ENCODE results near the gene CRIP2. TPM values are rescaled to one million over a fixed set of nuclear protein-coding genes. Genes with fewer than 3 reads are reported as not detected.

Gene CRIP2
- total and polyA plus RNA-seq, 2 of the 13 experiments (the other 11 are each of a cell fraction or from before 2014, with no cell fraction given): 31.6 to 37.9 TPM

DNA sequence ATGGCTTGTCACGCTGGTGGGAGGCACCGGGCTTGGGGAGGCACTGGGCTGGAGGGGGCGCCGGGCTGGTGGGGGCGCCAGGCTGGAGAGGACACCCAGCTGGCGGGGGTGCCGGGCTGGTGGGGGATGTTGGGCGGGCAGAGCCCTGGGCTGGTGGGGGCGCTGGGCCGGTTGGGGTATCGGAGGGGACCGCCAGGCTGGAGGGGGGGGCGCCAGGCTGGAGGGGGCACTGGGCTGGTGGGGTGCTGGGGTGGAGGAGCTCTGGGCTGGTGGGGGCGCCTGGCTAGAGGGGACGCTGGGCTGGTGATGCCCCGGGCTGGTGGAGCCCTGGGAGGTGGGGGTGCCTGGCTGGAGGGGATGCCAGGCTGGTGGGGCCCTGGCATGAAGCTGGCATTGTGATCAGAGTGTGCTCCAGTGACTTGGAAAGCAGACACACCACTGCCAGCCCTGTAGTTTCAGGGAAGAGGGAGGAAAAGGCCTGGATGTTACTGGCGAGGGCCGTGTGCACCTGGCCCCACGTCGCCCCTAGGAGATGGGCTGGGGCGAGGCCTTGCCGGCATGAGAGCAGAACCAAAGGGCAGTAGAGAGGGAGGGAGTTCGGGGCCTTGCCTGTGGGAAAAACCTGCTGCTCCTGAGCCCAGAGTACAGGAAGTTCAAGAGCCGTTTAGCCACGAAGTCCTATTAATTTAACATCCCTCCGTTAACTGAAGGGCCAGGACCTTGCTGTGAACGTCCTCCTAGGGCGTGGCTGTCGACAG lies 29.5 kb downstream of the CRIP2 start (continued):
- TF ChIP-seq ISL2 (CRISPR knock-in tag; IDR thresholded peaks at IDR 0.05) (no peak), ZKSCAN8 (CRISPR knock-in tag; IDR thresholded peaks at IDR 0.05; ENCODE audit: borderline replicate concordance) (no peak), ZNF441 (CRISPR knock-in tag; IDR thresholded peaks at IDR 0.05; ENCODE audit: borderline replicate concordance) (0 out of 2 replicates have a peak, but pooled peaks have one; percentile 33), CENPT (CRISPR knock-in tag; IDR thresholded peaks at IDR 0.05; ENCODE audit: low read depth) (no peak), ZNF432 (CRISPR knock-in tag; IDR thresholded peaks at IDR 0.05; ENCODE audit: borderline replicate concordance) (no peak), KAT7 (CRISPR knock-in tag; IDR thresholded peaks at IDR 0.05; ENCODE audit: borderline replicate concordance) (no peak), ZNF710 (CRISPR knock-in tag; IDR thresholded peaks at IDR 0.05; ENCODE audit: borderline replicate concordance) (no peak), FOXM1 (CRISPR knock-in tag; IDR thresholded peaks at IDR 0.05) (no peak), ZMYM3 (CRISPR knock-in tag; IDR thresholded peaks at IDR 0.05) (peak; percentile 55; the same call in 1 of the 2 replicates), ARHGAP35 (CRISPR knock-in tag; IDR thresholded peaks at IDR 0.05; ENCODE audit: borderline replicate concordance) (no peak), MTA1 (CRISPR knock-in tag; IDR thresholded peaks at IDR 0.05; ENCODE audit: borderline replicate concordance) (no peak), ZBTB7B (CRISPR knock-in tag; IDR thresholded peaks at IDR 0.05) (peak; percentile 34; the same call in 1 of the 2 replicates)

Measured in HepG2 (cell line).